NT2/D1 (cell line): ENCODE measurements around the gene NDUFA12.

Source experiments
- SUZ12 ChIP-seq: IDR thresholded peaks from 2 replicates; pipeline ENCODE4 v1.6.1; 2011; ENCODE audit not compliant: insufficient read length, insufficient read depth; ENCODE audit errors: extremely low read depth
- YY1 ChIP-seq: IDR thresholded peaks from 2 replicates; pipeline ENCODE4 v1.6.1; 2011; ENCODE audit not compliant: insufficient read length, insufficient read depth
- ZNF274 ChIP-seq: IDR thresholded peaks from 2 replicates; pipeline ENCODE4 v1.6.1; 2011; ENCODE audit warnings: mild to moderate bottlenecking, low read depth, low read length

GRCh38 chr12:94952325-94952724 lies 51.2 kb downstream of the NDUFA12 start:
- TF ChIP-seq YY1 = no peak
- no peak for TF ChIP-seq ZNF274
- TF ChIP-seq SUZ12 = no peak
